Endodermal cell (in vitro differentiated cells): ENCODE measurements around the gene DYNC1LI2. TPM values are rescaled to one million over a fixed set of nuclear protein-coding genes. Genes with fewer than 3 reads are reported as not detected.

Source experiments
- DNase-seq: peaks from one replicate; pipeline ENCODE4 v3.0.0-alpha.2; 2017
- H3K27ac ChIP-seq: 2 replicates; pipeline ENCODE4 v1.5.1; 2013; ENCODE audit warnings: mild to moderate bottlenecking, low read depth, low read length, moderate library complexity
- H3K27me3 ChIP-seq: 2 replicates; pipeline ENCODE4 v1.6.1; 2013; ENCODE audit warnings: mild to moderate bottlenecking, low read length, moderate library complexity; ENCODE audit not compliant: insufficient read depth, control insufficient read depth, poor library complexity, severe bottlenecking
- H3K36me3 ChIP-seq: 2 replicates; pipeline ENCODE4 v1.7.0; 2013; ENCODE audit warnings: mild to moderate bottlenecking, low read length, moderate library complexity; ENCODE audit not compliant: control insufficient read depth, insufficient read depth
- H3K4me1 ChIP-seq: one replicate; pipeline ENCODE4 v1.7.0; 2013; ENCODE audit warnings: low read length; ENCODE audit not compliant: control insufficient read depth, insufficient read depth
- H3K4me3 ChIP-seq: 2 replicates; pipeline ENCODE4 v1.5.1; 2013; ENCODE audit warnings: mild to moderate bottlenecking, low read length, moderate library complexity
- H3K9ac ChIP-seq: 2 replicates; pipeline ENCODE4 v1.6.1; 2013; ENCODE audit warnings: mild to moderate bottlenecking, low read length, moderate library complexity; ENCODE audit not compliant: poor library complexity, severe bottlenecking; ENCODE audit errors: extremely low read depth
- H3K9me3 ChIP-seq: 2 replicates; pipeline ENCODE4 v1.6.1; 2013; ENCODE audit warnings: mild to moderate bottlenecking, low read length, moderate library complexity; ENCODE audit not compliant: control insufficient read depth
- H3K27ac Mint-ChIP-seq: 2 replicates; pipeline ENCODE4 v1.8.0; 2020; ENCODE audit warnings: mixed read lengths
- H3K27me3 Mint-ChIP-seq: 2 replicates; pipeline ENCODE4 v1.8.0; 2021; ENCODE audit warnings: mild to moderate bottlenecking, mixed read lengths; ENCODE audit not compliant: insufficient read depth
- H3K36me3 Mint-ChIP-seq: 2 replicates; pipeline ENCODE4 v1.8.0; 2020; ENCODE audit warnings: low read depth, mixed read lengths
- H3K4me1 Mint-ChIP-seq: 2 replicates; pipeline ENCODE4 v1.8.0; 2020; ENCODE audit warnings: mixed read lengths
- H3K4me3 Mint-ChIP-seq: 2 replicates; pipeline ENCODE4 v1.8.0; 2020; ENCODE audit warnings: mild to moderate bottlenecking, moderate library complexity, mixed read lengths
- H3K9me3 Mint-ChIP-seq: 2 replicates; pipeline ENCODE4 v1.8.0; 2020; ENCODE audit warnings: mild to moderate bottlenecking, mixed read lengths
- CTCF ChIP-seq: fragments of 200-600 bp; sonication (generic); conservative IDR thresholded peaks from 2 replicates; pipeline ENCODE4 v1.5.0; 2021; ENCODE audit warnings: antibody characterized with exemption, mild to moderate bottlenecking
- WGBS, 2 experiments: methylation state at CpG; one replicate each; pipeline versions ENCODE4 v1.1.5 to v1.1.7; 2013; ENCODE audit warnings: missing lambda C conversion rate in 2 of 2, mixed read lengths in 1 of 2; ENCODE audit not compliant: insufficient coverage in 1 of 2, insufficient read length in 1 of 2; 5-methylcytosine and 5-hydroxymethylcytosine counted together
- total RNA-seq, 2 donors: library from RNA; stranded (reverse); fragmentation: NEBNext Ultra II Directional in 1 of 2; extraction: Animal tissue kit (Norgen Biotek cat#: 25700) in 1 of 2; gene quantifications; 2 replicates in 1 of 2; 3 replicates in 1 of 2; pipeline ENCODE4 v1.2.1, GENCODE V29; 2021

The DYNC1LI2 gene
- total RNA-seq, 2 donors from 2014 or later, result 89.5 to 95.9 TPM

GRCh38 chr16:66677836-66678235 is 73.6 kb downstream of the DYNC1LI2 start:
- Mint-ChIP-seq H3K9me3 (no peaks in the 10 kb centered on the region), H3K4me3 (no peak overlapping the region), H3K27me3 (no peaks in the 10 kb centered on the region), H3K4me1 (no peaks in the 10 kb centered on the region), H3K27ac (no peak overlapping the region), H3K36me3 (peaks cover 24% of the 10 kb centered on the region)
- H3K4me3 ChIP-seq, result no peak overlapping the region
- H3K4me1 ChIP-seq, result no peaks in the 10 kb centered on the region
- no peak overlapping the region for H3K9ac ChIP-seq
- no peaks in the 10 kb centered on the region for H3K27me3 ChIP-seq
- 94 to 95% methylated on average over 6 of the region's 6 CpGs for WGBS, 2 experiments
- TF ChIP-seq CTCF, result no peak
- peaks cover 23% of the 10 kb centered on the region for H3K36me3 ChIP-seq
- DNase-seq, result no peak
- no peak overlapping the region for H3K27ac ChIP-seq
- no peaks in the 10 kb centered on the region for H3K9me3 ChIP-seq

- Mint-ChIP-seq H3K27me3 (no peaks in the 10 kb centered on the region), H3K4me3 (no peak overlapping the region), H3K4me1 (no peaks in the 10 kb centered on the region), H3K27ac (no peak overlapping the region), H3K9me3 (no peaks in the 10 kb centered on the region), H3K36me3 (peaks cover 24% of the 10 kb centered on the region)
- DNase-seq, result no peak
- Histone ChIP-seq H3K9me3 (no peaks in the 10 kb centered on the region), H3K36me3 (peaks cover 23% of the 10 kb centered on the region), H3K27me3 (no peaks in the 10 kb centered on the region), H3K9ac (no peak overlapping the region), H3K4me1 (no peaks in the 10 kb centered on the region), H3K4me3 (no peak overlapping the region), H3K27ac (no peak overlapping the region)
- 94 to 100% methylated on average over 1 to 7 of the region's 7 CpGs for WGBS, 2 experiments
- TF ChIP-seq CTCF, result no peak
Measured at GRCh38 chr16:66677179-66677578, 74.2 kb downstream of the DYNC1LI2 start.

DNA sequence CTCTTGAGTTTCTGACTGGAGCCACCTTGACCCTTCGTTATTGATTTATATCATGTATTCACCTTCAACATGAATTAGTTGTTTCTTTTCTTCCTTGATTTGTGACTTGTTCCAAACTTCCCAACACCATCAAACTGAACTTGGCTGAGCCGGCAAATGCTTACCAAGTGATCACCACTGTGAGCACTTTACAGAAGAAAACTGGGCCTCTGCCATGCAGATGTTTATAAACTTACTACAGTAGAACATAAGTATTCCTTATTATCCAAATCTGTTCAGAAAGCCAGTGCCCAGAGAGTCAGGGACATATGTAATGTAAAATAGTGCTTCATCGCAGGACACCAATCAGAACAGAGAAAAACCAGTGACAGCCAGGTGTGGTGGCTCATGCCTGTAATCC is 74.8 kb downstream of the DYNC1LI2 start:
- TF ChIP-seq CTCF, result no peak
- Histone ChIP-seq H3K27ac (no peak overlapping the region), H3K36me3 (peaks cover 23% of the 10 kb centered on the region), H3K9ac (no peak overlapping the region), H3K4me1 (no peaks in the 10 kb centered on the region), H3K4me3 (no peak overlapping the region), H3K9me3 (no peaks in the 10 kb centered on the region), H3K27me3 (no peaks in the 10 kb centered on the region)
- no peak for DNase-seq
- WGBS, 2 experiments, result 93 to 94% methylated on average over 2 to 3 of the region's 3 CpGs
- no peaks in the 10 kb centered on the region for H3K4me1 Mint-ChIP-seq
- H3K4me3 Mint-ChIP-seq, result no peak overlapping the region
- no peaks in the 10 kb centered on the region for H3K27me3 Mint-ChIP-seq
- no peaks in the 10 kb centered on the region for H3K9me3 Mint-ChIP-seq
- peaks cover 23% of the 10 kb centered on the region for H3K36me3 Mint-ChIP-seq
- H3K27ac Mint-ChIP-seq, result no peak overlapping the region
